GM19025 (cell line): ENCODE results near the gene PHOSPHO1.

Experiments used
- ATAC-seq: cut with Tn5 transposase; IDR thresholded peaks from one replicate; pipeline ENCODE4 v1.9.1; 2021; ENCODE audit warnings: mild to moderate bottlenecking, low read depth, moderate library complexity; ENCODE audit not compliant: unreplicated experiment

PHOSPHO1 gene

DNA sequence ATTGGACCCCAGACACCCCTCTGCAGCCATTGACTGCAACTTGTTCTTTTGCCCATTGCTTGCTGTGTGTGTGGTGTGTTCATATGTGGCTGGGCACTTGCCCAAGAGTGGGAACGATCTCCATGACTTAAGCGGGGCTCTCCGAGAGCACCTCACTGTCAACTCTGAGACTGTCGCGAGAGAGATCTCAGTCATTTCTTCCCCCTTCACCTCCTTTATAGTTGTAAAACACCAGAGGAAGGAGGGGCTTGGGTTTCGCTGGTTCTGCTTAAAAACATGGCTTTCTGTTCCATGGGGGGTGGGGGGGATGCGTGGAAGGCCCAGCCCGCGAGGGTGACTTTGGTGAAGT, 7.4 kb downstream of the PHOSPHO1 start:
- no peak for ATAC-seq

DNA sequence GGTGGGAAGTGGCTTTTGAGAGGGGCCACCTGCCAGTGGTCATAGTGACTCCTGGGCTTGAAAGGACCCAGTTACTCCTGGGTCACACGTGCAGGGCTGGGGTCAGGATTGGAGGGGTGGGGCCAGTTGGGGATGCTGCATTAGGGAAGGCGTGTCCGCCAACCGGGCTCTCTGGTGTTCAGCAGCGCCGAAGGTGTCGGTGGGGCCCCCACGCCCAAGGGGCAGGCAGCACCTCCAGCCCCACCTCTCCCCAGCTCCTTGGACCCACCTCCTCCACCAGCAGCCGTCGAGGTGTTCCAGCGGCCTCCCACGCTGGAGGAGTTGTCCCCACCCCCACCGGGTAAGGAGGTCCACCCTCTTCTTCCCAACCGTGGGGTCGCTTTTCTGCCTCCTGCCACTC, 10.6 kb downstream of the PHOSPHO1 start:
- no peak for ATAC-seq

DNA sequence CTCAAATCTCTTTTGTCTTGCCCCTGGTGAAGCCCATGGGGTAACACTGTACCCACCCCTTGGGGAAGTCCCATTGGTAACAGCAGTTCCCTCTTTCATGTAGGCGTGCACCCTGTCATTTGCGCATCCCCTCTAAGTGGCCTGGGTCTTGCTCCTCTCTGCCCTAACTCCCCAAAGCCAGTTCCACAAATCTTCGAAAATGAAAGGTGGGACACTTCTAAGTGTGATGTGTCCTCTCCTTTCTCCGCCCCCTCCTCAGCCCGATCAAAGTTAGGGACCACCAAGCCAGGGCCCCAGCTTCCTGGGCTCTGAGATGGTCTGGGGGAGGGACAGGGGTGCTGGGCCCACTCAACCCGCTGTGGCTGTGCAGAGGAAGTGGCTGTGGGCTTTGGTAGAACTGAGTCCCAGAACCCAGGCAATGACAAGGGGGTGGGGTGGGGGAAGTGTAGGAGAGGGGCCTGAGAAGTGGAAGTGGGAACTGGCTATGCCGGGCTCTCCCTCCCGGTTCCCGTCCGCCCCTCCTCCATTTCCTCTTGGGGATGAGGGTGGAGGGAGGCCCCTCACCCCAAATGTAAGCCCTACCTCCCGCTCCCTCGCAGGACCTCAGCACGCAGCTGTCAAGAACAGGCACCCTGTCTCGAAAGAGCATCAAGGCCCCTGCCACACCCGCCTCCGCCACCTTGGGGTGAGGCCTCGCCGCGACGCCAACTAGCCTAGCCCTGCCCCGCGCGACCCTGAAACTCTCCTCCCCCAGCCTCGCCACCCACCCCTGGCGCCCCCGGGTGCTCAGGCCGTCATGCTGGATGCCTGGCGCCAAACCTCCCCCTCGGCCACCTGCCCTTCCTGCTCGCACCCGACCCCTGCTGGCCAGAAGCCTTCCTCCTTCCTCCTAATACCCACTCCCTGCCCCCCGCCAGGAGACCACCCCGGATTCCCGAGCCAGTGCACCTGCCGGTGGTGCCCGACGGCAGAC, 11.4 kb downstream of the PHOSPHO1 start:
- no peak for ATAC-seq

DNA sequence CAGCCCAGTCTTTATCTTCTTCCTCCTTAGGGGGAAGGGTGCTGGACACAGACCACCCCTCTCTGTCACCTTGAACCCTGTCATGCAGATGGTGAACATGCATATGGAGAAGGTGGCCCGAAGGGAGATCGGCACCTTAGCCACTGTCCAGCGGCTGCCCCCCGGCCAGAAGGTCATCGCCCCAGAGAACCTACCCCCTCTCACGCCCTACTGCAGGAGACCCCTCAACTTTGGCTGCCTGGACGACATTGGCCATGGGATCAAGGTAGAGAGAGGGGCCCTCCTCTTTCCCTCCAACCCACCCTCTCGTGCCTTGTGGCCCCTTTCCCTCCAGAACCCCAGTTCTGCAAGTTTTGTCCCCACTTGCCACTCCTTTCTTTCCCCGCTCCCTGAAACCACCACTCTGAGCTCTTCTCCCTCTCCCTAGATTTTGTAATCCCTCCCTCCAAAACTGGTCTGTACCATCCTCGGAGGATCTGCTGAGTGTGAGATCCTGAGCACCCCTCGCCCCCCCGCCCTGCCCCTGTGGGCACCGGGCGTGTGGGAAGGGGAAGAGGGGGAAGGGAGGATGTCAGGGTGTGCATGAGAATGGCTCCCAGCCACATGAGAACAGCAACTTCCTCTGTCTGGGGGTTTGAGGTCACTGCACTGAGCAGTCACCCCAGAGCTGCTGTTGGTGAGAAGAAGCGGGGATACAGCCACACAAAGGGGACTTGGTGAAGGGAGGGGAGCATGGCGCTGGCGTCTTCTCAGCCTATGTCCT, 12.8 kb downstream of the PHOSPHO1 start:
- peak; percentile 53 for ATAC-seq

DNA sequence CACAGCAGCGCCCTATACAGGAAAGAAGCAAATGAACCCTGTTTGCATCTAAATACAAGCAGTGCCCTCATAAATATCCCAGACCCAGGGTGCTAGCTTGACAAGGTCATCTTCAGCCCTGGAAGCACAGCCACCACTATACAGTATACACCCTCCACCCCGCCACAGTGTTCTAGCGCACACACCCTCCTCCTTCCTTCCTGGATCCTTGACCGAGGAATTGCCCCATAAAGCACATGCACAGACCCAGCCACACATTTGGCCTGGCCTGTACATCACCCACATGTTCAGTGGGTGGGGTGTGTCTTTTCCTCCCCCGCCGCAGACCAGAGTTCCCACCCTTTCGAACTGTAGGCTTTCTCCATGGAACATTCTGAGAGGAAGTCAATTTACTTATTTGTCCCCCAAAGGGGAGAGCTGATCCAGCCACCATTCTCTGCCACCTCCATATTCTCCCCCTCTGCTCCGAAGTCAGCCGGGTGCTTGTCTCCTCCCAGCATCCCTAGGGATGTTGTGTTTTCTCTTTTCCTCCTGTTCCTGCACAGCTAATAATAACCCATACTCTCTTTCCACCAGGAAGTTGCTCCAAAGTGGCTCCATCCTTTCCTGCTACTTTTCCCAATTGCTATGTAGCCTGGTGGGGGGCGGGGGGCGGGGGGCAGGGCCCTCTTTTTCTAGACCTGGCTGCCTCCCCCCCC, 13.5 kb downstream of the PHOSPHO1 start:
- no peak for ATAC-seq

DNA sequence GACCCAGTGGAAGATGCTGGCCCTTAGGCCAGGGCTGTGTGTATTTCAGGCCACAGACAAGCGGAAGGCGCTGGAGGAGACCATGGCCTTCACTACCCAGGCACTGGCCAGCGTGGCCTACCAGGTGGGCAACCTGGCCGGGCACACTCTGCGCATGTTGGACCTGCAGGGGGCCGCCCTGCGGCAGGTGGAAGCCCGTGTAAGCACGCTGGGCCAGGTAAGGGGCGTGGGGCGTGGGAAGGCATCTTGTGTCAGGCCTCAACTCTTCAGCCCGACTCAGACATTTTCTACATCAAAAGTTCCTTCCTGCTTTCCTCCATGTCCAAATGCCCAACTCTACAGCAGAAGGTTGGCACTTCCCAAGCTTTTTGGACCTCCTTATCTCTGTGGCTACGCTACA, 14.1 kb downstream of the PHOSPHO1 start:
- ATAC-seq = no peak

DNA sequence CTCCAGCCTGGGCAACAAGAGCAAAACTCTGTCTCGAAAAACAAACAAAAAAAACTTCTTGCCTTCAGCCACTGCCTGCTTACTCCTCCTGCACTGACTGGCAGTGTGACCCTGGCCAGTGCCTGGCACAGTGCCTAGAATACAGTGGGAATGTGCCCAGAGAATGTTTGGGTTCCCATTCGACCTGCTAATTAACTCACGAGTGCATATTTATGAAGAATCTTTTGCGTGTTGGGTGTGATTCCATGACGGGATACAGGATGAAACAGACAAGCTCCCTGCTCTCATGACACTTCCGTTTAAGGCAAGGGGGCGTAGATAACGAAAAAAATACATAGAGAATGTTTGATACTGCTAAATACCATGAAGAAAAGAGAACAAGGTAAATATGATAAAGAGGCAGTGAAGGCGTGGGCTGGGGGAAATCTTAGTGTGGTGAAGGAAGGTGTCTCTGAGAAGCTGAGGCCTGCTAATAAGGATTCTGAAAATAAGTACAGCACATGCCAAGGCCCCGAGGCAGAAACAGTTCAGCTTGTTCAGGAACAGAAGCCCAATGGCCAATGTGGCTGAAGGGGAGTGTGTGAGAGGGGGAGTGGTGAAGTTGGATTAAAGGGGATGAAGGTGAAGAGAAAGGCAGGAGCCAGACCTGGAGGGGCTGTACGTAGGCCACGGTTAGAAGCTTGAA, 15.8 kb downstream of the PHOSPHO1 start:
- ATAC-seq = no peak

DNA sequence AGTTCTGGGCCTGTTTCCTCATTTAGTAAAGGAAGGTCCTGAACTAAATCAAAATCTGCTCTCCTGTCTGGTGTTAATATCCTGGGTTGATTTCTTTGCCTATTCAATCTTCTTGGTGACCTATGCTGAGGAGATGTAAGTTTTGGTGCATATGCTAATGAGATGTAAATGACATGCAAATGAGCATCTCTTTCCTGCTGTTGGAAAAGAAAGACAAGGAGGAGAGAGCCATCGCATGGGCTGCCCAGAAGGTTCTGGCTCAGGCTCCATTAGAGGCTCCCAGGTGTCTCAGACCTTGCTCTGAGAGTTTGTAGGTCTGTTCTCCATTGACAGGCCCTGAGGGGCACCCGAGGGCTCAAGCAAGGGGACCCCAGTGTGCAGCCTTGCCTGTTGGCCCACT, 16.7 kb downstream of the PHOSPHO1 start:
- no peak for ATAC-seq

DNA sequence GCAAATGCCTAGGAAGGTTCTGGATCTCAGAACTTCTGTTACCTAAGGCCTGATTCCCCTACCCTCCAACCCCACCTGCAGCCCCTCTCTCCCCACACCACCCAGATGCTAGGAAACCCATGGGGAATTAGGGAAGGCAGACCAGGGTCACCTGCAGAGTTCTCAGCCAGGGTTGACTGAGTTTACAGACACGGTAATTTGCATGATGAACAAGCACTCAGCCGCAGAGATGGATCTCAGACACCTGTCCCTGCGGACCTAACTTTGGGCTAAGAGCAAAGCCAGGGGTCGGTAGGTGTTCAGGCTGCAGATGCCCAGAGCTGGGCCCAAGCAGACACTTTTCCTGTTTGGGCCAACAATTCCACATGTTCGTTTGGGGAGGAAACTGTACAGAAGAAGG, 17.2 kb downstream of the PHOSPHO1 start:
- no peak for ATAC-seq

DNA sequence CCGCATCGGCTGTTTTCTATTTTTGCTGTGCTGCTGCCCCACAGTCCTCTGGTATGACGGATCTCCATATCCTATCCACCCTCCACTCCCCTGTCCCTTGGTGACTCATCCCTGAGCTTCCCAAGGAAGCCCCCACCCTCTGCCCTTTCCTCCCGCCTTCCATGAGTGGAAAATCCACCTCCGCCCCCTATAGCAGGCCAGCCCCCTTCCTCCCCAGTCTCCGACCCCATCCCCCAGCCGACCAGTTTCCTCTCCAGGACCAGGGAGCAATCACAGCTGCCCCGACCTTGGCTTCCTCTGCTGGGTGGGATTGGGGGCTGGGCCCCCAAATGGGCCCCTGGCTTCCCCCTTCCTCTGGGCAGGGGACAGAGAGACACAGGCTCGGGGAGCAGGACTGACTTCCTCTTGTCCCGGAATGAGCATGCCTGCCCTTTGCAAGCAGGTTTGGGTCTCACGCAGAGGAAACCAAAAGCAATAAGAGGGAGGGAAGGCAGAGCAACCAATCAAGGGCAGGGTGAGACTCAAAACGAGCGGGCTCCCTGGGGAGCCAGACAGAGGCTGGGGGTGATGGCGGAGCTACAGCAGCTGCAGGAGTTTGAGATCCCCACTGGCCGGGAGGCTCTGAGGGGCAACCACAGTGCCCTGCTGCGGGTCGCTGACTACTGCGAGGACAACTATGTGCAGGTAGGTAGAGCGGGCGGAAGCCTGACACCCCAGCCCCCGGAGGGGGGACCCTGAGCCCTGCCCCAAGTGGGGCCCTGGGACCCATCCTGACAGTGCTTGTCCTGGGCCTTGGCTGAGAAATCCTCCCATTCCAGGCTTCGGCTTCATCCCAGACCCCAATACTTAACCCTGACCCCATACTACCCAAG, 20.2 kb downstream of the PHOSPHO1 start, which contains the start of the genes ABI3 and GNGT2:
ABI3 (plus strand) TSS at position 550 of the 872 bp plus-strand sequence; CDS start at position 568, 18 bp downstream.
GNGT2 (minus strand) TSS at position 417 of the 872 bp plus-strand sequence. CDS start 3,152 bp downstream, outside the sequence.
- ATAC-seq = peak; percentile 89

DNA sequence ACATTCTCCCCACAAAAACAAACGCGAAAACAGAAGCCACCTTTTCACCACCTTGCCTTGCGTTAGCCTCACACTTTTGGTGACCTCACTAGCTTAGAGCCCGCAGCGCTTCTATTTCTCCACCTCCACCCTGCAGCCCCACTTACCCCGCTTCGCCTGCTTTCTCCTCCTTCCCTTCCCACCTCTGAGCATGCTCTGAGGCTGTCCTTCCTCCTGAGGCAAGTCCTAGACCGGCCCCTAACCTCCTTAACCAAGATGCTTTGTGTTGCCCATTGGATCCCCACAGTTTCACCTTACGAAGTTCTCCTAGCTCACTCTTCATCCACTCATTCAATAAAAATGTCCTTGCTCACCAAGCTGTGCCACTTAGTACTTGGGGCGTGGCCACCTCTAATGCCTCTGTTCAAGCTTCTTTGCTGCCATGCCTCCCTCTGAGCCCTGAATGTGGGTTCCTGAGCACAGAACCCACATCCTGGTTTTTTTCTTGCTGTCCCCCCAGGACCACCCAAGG, 21.5 kb downstream of the PHOSPHO1 start:
- ATAC-seq = no peak

DNA sequence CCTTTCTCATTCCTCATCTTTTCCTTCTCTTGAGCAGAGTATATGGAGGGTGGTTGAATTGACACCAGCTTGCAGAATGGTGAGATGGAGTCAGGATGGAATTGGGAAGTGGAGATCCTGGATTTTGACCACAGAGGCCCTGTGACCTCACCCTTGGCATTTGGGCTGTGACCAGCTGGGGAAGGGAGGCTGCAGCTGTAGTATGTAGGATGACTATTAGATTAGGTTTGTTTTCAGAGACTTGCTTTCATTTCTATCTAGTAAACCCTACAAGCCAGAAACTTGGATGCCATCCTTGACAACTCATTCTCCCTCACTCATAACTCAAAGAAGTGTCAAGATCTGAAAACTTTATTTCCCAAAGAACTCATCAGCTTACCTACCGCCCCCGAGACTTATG, 26.1 kb downstream of the PHOSPHO1 start:
- no peak for ATAC-seq

DNA sequence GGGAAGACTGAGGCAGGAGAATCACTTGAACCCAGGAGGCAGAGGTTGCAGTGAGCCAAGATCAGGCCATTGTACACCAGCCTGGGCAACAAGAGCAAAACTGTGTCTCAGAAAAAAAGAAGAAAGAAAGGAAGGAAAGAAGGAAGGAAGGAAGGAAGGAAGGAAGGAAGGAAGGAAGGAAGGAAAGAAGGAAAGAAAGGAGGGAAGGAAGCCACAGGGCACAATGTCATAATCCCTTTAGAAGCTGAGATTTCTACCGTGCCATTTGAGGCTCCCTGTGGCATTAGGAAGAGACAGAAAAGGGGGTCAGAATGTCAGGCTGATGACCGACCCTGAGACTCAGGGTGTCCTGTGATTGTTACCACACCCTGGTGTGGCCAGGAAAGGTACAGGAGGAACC, 26.8 kb downstream of the PHOSPHO1 start:
- no peak for ATAC-seq

DNA sequence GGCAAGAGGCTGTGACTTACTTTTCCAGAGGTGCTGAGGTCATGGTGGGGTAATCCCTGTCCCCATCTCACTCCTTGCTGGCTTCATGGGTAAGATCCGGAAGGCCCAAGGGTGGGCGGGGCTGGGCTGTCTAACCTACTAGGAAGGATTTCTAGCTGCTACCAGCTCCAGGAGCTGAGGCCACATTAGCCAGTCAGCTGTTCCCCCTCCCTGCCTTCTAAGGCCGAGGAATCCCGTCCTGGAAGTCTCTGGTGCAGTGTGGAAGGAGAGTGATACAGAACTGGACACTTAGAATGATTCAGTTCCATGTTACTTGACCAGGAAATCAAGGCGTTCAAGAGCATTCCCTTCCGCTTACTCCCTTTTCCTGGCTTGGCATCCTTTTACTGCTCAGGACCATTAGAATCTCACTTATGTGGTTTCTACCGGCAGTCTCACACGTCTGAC, 29.1 kb downstream of the PHOSPHO1 start:
- ATAC-seq = no peak

DNA sequence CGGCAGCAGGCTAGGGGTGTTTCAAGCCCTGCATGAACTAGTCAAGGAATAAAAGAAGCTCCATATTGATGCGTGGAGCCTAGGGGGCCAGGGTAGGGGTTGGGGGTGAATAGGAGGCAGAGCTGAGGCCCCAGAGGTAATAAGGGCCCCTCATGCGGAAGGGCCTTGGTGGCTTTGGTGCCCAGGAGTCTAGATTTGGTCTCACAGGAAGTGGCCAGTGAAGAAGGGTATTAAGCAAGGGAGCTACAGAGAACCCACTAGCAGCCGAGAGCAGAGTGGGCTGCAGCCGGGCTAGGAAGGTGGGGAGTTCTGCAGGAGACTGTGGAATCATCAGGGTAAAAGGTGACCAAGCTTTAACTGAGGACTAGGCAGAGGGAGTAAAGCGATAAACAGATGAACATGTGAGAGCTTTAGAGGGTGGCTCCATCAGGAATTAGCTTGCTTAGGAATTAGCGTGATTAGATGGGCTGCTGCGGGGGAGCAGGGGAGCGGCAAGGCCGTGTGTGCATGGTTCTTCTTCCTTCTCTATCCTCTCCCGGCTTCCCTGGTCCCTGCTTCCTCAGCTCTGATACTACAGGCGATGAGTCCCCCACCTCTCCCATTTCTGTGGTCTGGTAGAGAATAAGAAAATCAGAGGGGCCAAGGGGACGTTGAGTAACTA, 30.0 kb downstream of the PHOSPHO1 start:
- no peak for ATAC-seq

DNA sequence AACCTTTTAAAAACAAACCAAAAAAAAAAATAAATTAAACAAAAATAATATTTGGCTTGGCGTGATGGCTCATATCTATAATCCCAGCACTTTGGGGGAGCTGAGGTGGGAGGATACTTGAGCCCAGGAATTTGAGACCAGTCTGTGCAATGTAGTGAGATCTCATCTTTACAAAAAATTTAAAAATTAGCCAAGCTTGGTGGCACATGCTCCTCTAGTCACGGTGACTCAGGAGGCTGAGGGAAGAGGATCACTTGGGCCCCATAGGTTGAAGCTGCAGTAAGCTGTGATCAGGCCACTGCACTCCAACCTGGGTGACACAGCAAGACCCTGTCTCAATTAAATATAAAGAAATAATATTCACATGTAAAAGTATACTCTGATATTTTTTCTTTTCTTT, 32.4 kb downstream of the PHOSPHO1 start:
- no peak for ATAC-seq

DNA sequence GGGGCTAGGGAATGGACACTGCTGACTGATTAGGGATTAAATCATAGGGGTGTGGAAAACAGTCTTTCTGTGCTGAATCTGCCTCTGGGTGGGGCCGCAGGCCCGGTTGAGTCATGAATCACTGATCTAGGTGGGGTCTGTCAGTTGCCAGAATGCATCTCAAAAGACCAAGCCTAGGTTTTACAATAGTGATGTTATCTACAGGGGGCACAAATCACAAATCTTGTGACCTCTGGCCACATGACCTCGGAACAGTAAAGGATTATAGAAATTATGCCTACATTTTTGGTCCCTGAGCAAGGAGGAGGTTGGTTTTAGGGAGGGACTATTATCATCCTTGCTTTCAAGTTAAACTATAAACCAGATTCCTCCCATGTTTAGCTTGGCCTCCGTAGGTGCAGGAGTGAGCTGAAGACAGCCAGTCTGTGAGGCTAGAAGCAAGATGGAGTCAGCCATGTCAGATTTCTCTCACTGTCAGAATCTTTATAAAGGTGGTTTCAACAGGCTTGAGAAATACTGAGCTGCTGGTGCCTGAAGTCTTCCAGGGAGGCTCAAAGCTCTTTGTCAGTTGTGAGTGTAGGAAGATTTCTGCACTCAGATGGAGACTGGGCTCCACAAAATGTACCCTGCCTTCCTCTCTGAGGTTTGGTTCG, 33.1 kb downstream of the PHOSPHO1 start:
- no peak for ATAC-seq

DNA sequence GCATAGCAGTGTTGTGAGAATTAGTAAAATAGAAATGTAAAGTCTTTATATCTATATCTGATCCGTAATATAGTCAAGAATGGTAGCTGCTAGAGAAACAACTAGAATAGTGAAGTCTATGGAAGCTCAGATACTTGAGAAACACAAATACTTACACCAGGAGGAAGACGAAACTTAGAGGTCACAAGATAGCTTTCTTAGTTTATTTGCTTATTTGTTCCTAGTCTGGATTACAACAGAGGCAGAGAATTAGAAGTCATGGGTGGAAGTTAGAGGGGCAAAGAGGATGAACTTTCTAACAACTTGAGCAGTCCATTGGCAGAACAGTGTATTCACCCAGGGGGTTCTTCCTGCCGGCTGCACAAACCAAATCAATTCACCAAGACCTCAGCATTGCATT, 34.1 kb downstream of the PHOSPHO1 start:
- no peak for ATAC-seq
